Brain microvascular endothelial cell (primary cell): Measurements from ENCODE around the gene KRTAP1-3.
"Not testable (repeated sequence)": the region's sequence is repeated elsewhere in the genome, so short reads cannot be mapped to it uniquely, and the experiment has no call there.

ENCODE experiments used
- DNase-seq: peaks from one replicate; pipeline ENCODE4 v3.0.0-alpha.2; 2020
- H3K27ac ChIP-seq: fragments of 250-450 bp; sonication (Bioruptor Pico); 2 replicates; pipeline ENCODE4 v1.5.1; 2020; ENCODE audit warnings: mild to moderate bottlenecking, moderate library complexity
- H3K27me3 ChIP-seq: fragments of 250-450 bp; sonication (Bioruptor Pico); replicated peaks from 2 replicates; pipeline ENCODE4 v1.5.1; 2020; ENCODE audit warnings: mild to moderate bottlenecking
- H3K36me3 ChIP-seq: fragments of 250-450 bp; sonication (Bioruptor Pico); replicated peaks from 2 replicates; pipeline ENCODE4 v1.5.1; 2020; ENCODE audit warnings: mild to moderate bottlenecking
- H3K4me3 ChIP-seq: 2 replicates; pipeline ENCODE4 v1.5.1; 2011; ENCODE audit warnings: low read depth, mild to moderate bottlenecking, control low read depth, low read length, moderate library complexity
- in situ Hi-C: cut with HindIII; loops from 2 replicates; pipeline ENCODE4 v1.10.0; 2017; ENCODE audit warnings: low sequenced_read_pairs, low pct_ligation_motif_present
- TF ChIP-seq, protein P1 (sequence below): IDR thresholded peaks from 2 replicates; pipeline ENCODE4 v1.5.1; 2011; ENCODE audit warnings: low read depth, mild to moderate bottlenecking, moderate library complexity, low read length, control low read depth, inconsistent platforms; ENCODE audit errors: missing control alignments

The KRTAP1-3 gene

DNA sequence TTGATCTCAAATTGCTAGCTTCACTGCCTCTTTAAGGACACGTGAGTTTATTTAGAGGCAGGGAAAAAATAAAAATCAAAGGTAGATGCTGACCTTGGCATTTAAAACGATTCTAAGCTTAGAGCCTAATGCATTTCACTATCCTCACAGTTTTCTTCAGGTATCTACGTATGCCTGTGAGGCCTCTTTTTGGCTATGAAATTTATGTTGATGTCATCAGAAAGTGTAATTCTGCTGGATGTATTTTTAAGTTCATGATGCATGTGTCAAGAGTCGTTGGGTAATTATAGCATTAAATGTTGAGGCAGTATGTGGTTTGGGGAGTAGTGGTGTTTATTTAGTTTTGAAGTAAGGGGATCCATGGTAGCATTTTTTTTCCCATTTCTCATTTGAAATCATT is 30.7 kb downstream of the KRTAP1-3 start:
- Histone ChIP-seq H3K4me3 (no peak overlapping the region), H3K36me3 (no peaks in the 10 kb centered on the region), H3K27me3 (no peaks in the 10 kb centered on the region), H3K27ac (no peak overlapping the region)
- DNase-seq, result no peak
- TF ChIP-seq, protein P1, sequence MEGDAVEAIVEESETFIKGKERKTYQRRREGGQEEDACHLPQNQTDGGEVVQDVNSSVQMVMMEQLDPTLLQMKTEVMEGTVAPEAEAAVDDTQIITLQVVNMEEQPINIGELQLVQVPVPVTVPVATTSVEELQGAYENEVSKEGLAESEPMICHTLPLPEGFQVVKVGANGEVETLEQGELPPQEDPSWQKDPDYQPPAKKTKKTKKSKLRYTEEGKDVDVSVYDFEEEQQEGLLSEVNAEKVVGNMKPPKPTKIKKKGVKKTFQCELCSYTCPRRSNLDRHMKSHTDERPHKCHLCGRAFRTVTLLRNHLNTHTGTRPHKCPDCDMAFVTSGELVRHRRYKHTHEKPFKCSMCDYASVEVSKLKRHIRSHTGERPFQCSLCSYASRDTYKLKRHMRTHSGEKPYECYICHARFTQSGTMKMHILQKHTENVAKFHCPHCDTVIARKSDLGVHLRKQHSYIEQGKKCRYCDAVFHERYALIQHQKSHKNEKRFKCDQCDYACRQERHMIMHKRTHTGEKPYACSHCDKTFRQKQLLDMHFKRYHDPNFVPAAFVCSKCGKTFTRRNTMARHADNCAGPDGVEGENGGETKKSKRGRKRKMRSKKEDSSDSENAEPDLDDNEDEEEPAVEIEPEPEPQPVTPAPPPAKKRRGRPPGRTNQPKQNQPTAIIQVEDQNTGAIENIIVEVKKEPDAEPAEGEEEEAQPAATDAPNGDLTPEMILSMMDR, result no peak
- in situ Hi-C loops, result no loop called here

DNA sequence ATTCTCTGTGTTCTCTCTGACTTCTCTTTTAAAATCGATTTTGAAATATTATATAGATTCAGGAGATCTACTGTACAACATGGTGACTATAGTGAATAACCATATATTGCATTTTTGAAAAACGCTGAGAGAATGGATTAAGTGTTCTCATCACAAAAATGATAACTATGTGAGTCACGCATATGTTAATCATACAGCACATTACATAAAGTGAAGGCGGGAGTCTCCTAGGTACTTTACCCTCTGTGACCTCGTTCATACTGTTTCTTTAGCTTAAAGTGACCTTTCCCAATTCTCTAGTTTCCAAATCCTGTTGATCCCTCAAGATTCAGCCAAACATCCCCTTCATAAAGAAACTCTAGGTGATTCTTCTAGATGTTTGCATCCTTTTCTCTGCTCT is 31.9 kb downstream of the KRTAP1-3 start:
- no peak overlapping the region for H3K4me3 ChIP-seq
- no peaks in the 10 kb centered on the region for H3K36me3 ChIP-seq
- DNase-seq, result no peak
- in situ Hi-C loops, result no loop called here
- H3K27ac ChIP-seq, result no peak overlapping the region
- TF ChIP-seq, protein P1, result no peak
- H3K27me3 ChIP-seq, result no peaks in the 10 kb centered on the region

DNA sequence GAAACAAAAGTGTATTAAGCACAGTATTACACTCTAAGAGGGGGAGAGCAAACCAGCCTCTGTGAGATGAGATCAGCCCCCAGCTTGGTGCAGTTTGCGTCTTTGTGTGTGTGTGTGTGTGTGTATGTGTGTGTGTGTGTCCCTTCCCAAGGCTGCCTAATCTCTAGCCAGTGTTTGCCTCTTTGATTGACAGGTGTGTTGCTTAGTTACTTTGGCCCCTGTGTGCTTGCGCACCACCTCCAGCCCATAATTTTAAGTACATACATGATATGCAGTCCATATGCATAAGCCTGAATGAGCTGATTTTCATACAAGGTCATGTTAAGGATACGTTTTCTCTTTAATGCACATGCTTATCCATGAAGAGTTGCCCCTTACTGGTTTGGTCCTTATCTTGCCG is 32.9 kb downstream of the KRTAP1-3 start:
- in situ Hi-C loops, result no loop called here
- TF ChIP-seq, protein P1, result no peak
- DNase-seq, result no peak
- Histone ChIP-seq H3K4me3 (no peak overlapping the region), H3K27me3 (no peaks in the 10 kb centered on the region), H3K27ac (no peak overlapping the region), H3K36me3 (no peaks in the 10 kb centered on the region)

DNA sequence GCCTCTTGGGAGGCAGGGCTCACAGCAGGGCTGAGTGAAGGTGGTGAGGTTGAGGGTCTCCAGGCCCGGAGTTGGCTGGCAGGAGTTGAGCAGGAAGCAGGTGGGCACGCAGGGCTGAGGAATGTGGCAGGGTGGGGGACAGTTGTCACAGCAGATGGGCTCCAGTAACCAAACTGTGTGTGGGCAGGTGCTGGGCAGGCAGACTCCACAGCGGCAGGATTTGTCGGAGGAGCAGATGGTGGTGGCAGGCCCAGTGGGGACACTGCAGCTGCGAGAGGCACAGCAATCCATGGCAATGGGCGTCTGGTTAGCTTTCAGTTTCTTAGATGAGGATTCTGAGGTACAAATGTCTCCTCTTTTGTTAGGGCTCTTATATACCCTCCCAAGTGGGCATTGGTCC is 35.1 kb downstream of the KRTAP1-3 start, which contains the start of gene KRTAP3-2:
Gene KRTAP3-2 (minus strand): TSS at position 344 of the 400 bp plus-strand sequence. CDS start 53 bp downstream, at position 291.
- DNase-seq, H3K36me3 ChIP-seq, H3K27me3 ChIP-seq, H3K4me3 ChIP-seq, in situ Hi-C loops, H3K27ac ChIP-seq: not testable (repeated sequence)

DNA sequence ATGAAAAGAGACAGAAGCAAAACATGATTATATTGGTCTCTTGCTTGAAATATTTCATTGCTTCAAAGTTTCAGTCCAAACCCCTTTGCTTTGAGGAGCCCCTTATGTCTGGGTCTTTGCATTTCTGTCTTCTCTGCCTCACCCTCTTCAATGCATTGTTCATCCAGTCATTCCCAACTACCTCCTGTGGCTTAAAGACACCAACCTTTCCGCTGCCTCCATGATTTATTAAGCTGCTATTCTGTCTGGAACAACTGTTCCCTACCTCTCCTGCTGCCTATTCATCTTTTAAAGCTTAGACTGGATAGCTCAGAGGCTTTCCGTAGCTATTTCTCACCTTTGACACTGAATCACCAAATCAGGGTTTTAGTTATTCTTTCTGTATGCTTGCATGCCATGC is 37.3 kb downstream of the KRTAP1-3 start:
- DNase-seq, result no peak
- TF ChIP-seq, protein P1, result no peak
- Histone ChIP-seq H3K4me3 (no peak overlapping the region), H3K27ac (no peak overlapping the region), H3K27me3 (no peaks in the 10 kb centered on the region), H3K36me3 (no peaks in the 10 kb centered on the region)
- in situ Hi-C loops, result no loop called here

DNA sequence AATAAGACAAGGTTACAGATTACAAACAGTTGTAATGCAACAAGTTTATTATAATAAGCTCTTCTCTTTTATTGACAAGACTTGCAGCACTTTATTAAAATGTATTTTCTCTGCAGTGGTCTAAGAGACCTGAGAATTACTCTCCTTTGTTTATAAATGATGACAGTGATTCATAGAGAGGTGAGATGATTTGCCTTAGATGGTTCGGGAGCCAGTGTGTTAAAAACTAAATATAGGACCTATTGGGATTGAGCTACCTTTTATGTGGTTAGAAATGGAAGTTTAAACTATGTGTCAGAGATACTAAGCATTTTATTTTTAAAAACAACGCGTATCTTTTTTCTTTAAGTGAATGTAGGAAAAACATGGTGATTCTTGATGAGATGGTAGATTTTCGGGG is 37.8 kb downstream of the KRTAP1-3 start:
- TF ChIP-seq, protein P1, result no peak
- H3K4me3 ChIP-seq, result no peak overlapping the region
- in situ Hi-C loops, result no loop called here
- no peaks in the 10 kb centered on the region for H3K27me3 ChIP-seq
- no peak for DNase-seq
- H3K36me3 ChIP-seq, result no peaks in the 10 kb centered on the region
- H3K27ac ChIP-seq, result no peak overlapping the region
